ENCODE measurements around the gene GRM8. TPM values are rescaled to one million over a fixed set of nuclear protein-coding genes. Genes with fewer than 3 reads are reported as not detected.

Gene GRM8
- total and polyA plus RNA-seq, 10 of the 15 experiments (the other 5 are each of a cell fraction or from before 2014, with no cell fraction given), result 0.33 to 7.1 (median 0.45) TPM; not detected in 2

DNA sequence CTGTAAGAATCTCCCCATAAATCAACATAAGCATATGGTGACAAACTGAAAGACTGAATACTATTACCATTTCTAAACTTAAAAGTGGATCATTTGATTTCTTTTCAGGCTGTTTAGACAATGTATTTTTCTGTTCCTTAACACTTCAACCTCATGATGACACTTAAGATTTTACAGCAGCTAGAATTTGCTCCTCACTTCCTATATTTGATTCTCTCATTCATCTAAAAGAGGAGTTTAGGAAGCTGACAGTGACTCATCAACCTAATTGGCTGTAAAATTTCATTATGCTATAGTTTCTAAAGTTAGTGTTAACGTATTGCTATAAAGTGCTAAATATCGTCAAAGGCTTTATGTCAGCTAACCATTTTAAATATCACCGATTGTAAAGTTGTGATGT, 478.7 kb downstream of the GRM8 start (continued):
- TF ChIP-seq NFYB (IDR thresholded peaks at IDR 0.05; ENCODE audit: insufficient read depth, low read depth, low read length), result no peak
- no peak for TF ChIP-seq TAF1 (IDR thresholded peaks at IDR 0.05; ENCODE audit: borderline replicate concordance, low read depth, low read length)
- TF ChIP-seq IKZF2 (IDR thresholded peaks at IDR 0.05), result peak; percentile 15 to 24; a peak in 2 of 4 replicates
- TF ChIP-seq, protein P1, sequence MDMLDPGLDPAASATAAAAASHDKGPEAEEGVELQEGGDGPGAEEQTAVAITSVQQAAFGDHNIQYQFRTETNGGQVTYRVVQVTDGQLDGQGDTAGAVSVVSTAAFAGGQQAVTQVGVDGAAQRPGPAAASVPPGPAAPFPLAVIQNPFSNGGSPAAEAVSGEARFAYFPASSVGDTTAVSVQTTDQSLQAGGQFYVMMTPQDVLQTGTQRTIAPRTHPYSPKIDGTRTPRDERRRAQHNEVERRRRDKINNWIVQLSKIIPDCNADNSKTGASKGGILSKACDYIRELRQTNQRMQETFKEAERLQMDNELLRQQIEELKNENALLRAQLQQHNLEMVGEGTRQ (IDR thresholded peaks at IDR 0.05; ENCODE audit: borderline replicate concordance, low read depth, low read length), result no peak
- TF ChIP-seq, protein P2, sequence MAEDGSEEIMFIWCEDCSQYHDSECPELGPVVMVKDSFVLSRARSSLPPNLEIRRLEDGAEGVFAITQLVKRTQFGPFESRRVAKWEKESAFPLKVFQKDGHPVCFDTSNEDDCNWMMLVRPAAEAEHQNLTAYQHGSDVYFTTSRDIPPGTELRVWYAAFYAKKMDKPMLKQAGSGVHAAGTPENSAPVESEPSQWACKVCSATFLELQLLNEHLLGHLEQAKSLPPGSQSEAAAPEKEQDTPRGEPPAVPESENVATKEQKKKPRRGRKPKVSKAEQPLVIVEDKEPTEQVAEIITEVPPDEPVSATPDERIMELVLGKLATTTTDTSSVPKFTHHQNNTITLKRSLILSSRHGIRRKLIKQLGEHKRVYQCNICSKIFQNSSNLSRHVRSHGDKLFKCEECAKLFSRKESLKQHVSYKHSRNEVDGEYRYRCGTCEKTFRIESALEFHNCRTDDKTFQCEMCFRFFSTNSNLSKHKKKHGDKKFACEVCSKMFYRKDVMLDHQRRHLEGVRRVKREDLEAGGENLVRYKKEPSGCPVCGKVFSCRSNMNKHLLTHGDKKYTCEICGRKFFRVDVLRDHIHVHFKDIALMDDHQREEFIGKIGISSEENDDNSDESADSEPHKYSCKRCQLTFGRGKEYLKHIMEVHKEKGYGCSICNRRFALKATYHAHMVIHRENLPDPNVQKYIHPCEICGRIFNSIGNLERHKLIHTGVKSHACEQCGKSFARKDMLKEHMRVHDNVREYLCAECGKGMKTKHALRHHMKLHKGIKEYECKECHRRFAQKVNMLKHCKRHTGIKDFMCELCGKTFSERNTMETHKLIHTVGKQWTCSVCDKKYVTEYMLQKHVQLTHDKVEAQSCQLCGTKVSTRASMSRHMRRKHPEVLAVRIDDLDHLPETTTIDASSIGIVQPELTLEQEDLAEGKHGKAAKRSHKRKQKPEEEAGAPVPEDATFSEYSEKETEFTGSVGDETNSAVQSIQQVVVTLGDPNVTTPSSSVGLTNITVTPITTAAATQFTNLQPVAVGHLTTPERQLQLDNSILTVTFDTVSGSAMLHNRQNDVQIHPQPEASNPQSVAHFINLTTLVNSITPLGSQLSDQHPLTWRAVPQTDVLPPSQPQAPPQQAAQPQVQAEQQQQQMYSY (CRISPR knock-in tag; IDR thresholded peaks at IDR 0.05), result no peak
- TF ChIP-seq NFIC (IDR thresholded peaks at IDR 0.05; ENCODE audit: low read depth, low read length), result no peak
- TF ChIP-seq, protein P3, sequence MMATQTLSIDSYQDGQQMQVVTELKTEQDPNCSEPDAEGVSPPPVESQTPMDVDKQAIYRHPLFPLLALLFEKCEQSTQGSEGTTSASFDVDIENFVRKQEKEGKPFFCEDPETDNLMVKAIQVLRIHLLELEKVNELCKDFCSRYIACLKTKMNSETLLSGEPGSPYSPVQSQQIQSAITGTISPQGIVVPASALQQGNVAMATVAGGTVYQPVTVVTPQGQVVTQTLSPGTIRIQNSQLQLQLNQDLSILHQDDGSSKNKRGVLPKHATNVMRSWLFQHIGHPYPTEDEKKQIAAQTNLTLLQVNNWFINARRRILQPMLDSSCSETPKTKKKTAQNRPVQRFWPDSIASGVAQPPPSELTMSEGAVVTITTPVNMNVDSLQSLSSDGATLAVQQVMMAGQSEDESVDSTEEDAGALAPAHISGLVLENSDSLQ (IDR thresholded peaks at IDR 0.05), result no peak; the same call in 1 of the 2 replicates
- no peak for TF ChIP-seq TBL1XR1 (IDR thresholded peaks at IDR 0.05; ENCODE audit: low read depth, low read length)
- TF ChIP-seq, protein P4, sequence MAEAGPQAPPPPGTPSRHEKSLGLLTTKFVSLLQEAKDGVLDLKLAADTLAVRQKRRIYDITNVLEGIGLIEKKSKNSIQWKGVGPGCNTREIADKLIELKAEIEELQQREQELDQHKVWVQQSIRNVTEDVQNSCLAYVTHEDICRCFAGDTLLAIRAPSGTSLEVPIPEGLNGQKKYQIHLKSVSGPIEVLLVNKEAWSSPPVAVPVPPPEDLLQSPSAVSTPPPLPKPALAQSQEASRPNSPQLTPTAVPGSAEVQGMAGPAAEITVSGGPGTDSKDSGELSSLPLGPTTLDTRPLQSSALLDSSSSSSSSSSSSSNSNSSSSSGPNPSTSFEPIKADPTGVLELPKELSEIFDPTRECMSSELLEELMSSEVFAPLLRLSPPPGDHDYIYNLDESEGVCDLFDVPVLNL (IDR thresholded peaks at IDR 0.05; ENCODE audit: low read depth, low read length), result no peak
- no peak for TF ChIP-seq KAT2A (conservative IDR thresholded peaks at IDR 0.05; ENCODE audit: control insufficient read depth, low read depth, low read length)
- no peak for TF ChIP-seq ZNF384 (IDR thresholded peaks at IDR 0.05; ENCODE audit: borderline replicate concordance, low read depth, low read length)
- TF ChIP-seq, protein P5, sequence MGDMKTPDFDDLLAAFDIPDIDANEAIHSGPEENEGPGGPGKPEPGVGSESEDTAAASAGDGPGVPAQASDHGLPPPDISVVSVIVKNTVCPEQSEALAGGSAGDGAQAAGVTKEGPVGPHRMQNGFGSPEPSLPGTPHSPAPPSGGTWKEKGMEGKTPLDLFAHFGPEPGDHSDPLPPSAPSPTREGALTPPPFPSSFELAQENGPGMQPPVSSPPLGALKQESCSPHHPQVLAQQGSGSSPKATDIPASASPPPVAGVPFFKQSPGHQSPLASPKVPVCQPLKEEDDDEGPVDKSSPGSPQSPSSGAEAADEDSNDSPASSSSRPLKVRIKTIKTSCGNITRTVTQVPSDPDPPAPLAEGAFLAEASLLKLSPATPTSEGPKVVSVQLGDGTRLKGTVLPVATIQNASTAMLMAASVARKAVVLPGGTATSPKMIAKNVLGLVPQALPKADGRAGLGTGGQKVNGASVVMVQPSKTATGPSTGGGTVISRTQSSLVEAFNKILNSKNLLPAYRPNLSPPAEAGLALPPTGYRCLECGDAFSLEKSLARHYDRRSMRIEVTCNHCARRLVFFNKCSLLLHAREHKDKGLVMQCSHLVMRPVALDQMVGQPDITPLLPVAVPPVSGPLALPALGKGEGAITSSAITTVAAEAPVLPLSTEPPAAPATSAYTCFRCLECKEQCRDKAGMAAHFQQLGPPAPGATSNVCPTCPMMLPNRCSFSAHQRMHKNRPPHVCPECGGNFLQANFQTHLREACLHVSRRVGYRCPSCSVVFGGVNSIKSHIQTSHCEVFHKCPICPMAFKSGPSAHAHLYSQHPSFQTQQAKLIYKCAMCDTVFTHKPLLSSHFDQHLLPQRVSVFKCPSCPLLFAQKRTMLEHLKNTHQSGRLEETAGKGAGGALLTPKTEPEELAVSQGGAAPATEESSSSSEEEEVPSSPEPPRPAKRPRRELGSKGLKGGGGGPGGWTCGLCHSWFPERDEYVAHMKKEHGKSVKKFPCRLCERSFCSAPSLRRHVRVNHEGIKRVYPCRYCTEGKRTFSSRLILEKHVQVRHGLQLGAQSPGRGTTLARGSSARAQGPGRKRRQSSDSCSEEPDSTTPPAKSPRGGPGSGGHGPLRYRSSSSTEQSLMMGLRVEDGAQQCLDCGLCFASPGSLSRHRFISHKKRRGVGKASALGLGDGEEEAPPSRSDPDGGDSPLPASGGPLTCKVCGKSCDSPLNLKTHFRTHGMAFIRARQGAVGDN (IDR thresholded peaks at IDR 0.05), result no peak
- TF ChIP-seq NR2C2 (IDR thresholded peaks at IDR 0.05; ENCODE audit: borderline replicate concordance, control insufficient read depth, insufficient read length, low read depth), result no peak
- TF ChIP-seq, protein P6, sequence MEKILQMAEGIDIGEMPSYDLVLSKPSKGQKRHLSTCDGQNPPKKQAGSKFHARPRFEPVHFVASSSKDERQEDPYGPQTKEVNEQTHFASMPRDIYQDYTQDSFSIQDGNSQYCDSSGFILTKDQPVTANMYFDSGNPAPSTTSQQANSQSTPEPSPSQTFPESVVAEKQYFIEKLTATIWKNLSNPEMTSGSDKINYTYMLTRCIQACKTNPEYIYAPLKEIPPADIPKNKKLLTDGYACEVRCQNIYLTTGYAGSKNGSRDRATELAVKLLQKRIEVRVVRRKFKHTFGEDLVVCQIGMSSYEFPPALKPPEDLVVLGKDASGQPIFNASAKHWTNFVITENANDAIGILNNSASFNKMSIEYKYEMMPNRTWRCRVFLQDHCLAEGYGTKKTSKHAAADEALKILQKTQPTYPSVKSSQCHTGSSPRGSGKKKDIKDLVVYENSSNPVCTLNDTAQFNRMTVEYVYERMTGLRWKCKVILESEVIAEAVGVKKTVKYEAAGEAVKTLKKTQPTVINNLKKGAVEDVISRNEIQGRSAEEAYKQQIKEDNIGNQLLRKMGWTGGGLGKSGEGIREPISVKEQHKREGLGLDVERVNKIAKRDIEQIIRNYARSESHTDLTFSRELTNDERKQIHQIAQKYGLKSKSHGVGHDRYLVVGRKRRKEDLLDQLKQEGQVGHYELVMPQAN (conservative IDR thresholded peaks at IDR 0.05), result no peak

Data from GM12878 (cell line).